ENCODE measurements around the gene P4HA3.

The P4HA3 gene

DNA sequence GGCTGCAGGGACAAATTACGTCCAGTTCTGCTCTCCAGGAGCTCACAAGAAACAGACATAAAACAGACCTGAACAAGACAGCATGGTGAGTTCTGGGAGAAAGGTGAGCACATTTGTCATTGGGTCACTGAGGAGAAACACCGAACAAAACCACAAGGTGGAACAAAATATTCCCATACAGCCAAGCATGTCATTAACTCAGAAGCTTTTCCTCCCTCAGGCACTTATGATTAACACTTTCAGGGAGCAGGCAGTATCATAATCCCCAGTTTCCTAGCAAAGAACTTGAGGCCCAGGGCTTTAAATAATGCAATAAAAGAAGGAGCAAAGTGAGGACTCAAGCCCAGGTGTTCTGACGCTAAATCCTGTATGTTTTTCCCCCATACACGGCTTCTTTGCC, 43.0 kb downstream of the P4HA3 start:
- DNase-seq: no peak

DNA sequence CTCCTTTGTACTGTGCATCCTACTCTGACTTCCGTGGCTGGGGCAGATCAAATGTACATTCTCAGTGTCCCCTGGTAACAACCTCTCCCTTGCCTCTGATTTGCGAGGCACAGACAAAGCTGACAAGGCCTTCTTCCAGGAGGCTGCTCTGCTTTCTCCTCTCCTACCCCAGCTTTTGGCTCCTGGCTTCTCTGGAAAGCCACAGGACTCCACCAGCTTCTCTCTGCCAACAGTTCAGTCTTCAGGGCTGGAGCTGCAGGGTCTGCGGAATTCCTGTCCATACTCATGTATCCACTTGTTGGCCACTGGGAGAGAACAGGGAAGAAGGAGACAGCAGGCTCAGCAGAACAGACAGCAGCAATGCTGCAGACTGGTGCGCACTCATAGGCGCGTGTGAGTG, 44.4 kb downstream of the P4HA3 start:
- no peak for DNase-seq

DNA sequence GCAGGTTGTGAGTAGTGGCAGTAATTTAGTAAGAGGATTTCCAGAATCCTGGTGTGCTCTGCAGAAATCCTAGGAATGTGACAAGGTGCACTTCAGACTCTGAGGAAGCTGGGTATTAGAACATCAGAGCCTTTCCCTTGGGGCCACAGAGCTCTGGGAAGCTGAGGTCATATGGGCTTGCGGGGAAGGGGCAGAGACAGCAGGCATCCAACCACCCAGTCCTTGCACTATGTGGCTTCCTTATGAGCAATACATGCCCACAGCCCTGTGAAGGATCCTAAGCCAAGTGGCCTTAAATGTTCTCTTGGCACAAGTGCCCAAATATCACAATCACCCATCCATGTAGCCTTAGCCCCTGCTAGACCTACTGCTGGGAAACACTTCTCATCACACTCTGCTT, 46.2 kb downstream of the P4HA3 start:
- DNase-seq: no peak

DNA sequence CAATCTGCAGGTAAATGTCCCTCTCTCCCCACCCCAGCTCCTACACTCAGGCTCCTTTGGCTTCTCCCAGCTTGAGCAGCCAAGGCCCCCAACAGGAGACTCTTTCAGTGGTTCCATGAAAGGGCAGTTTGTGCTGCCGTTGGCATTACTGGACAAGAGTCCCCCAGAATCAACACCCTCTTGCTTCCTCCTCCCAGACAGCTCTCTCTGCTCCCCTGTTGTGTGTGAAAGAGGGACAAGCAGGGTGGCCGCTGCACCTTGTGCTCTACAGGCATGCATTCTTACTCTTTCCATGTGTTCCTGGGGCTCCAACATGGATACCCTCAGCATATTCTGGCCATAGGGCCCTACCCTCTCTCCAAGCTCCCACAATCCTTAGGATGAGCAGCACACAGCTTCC, 48.7 kb downstream of the P4HA3 start:
- no peak for DNase-seq

DNA sequence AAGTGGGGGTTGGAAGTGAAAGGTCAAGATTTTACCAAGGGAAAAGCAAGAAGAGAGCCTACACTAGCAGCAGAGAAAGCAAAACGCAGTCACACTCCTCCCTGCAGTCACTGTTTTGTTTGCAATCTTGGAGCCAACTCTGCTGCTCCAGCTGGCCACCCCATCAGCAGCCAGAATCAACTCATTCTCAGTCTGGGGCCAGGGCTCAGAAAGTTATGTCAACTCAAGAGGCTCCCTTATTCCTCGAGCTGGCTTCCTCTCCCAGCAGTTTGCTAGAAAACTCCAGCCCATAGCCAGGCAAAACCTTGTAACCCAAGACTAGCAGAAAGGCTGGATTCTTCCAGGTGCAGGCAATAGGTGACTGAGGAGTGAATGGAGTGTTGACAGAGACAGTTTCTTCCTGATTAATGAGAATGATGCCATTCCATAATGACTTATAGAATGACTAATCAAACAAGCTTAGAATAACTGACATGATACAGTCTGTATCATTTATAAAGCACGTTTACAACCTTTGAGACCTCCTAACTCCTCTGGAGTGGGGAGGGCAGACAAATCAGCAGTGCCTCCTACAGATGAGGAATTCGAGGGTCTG, 53.4 kb downstream of the P4HA3 start:
- peak in 14 of 51 donors; percentile 2 to 42 (median 14) for DNase-seq

DNA sequence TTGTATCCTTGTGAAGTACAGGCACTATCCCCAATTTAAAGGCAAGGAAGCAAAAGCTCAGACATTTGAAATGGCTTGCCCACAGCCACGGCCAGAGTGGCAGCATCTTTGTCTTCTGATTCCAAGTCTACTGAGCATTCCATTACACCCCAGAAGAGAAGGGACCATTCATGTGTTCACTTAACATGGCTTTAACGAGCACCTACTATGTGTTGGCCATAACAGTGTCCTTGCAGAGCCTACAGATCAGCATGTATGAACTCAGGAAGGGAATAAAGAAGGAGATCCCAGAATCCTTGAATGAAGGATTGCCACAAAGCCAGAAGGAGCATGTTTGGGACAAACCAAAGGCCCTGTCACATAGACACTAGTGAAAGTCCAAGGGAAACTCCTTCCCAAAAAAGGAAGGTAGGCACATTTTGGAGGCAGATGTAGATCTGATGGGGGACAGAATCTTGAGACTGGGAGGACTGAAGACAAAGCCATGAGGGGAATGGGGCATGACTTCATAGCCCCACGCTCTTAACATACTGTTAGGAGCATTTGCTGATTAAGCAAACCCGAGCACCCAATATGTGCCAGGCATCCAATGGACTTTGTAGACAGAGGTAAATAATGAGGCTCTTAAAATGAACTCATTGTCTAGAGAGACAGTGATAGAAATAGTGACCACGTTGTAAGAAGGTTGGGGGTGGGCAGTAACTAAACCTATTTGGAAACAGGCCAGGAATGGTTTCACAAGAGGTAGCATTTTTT, 54.9 kb downstream of the P4HA3 start:
- no peak for DNase-seq

DNA sequence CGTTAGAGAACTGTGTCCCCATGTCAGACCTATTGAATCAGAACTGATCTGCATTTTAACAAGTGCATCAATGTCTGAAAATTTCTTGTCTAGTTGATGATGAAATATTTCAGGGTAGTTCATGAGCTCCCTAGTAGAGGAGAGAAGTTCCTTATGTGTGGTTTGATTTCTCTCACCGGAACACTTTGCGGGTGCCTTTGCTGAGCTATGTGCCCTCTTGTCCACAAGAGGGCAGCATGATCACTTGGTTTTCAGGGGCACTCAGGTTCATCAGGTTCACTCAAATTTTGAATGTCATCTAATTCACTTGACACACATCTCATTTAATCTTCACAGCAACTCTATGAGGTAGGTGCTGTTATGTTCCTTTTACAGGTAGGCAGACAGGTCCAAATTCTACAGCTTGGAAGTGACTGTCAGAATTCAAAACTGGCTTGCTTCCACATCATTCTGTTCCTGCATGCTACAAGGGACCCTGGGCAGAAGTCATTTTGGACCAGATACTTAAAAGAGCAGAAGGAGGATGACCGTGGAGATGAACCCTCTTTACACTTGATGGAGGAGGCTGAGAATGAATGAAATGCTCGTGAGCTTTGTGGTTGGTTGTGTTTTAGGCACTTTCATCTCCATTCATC, 55.6 kb downstream of the P4HA3 start:
- DNase-seq: peak in 22 of 51 donors; percentile 4 to 69 (median 16)

DNA sequence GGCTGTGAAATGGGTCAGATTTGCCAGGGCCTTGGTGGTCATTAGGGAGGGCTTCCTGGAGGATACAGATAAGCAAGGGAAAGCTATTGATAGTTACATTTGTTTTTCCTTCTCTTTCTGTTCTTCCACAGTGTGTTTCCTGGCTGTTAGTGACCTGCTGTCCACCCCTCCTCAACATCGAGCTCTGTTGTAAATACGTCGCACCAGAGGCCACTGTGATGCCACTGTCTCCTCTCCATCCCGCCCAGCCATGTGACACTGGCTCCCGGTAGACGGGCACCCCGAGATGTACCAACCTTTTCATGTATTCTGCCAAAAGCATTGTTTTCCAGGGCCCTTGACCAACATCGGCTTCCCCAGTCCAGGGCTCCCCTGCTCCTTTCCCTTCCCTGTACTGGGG, 58.1 kb downstream of the P4HA3 start:
- DNase-seq: no peak

DNA sequence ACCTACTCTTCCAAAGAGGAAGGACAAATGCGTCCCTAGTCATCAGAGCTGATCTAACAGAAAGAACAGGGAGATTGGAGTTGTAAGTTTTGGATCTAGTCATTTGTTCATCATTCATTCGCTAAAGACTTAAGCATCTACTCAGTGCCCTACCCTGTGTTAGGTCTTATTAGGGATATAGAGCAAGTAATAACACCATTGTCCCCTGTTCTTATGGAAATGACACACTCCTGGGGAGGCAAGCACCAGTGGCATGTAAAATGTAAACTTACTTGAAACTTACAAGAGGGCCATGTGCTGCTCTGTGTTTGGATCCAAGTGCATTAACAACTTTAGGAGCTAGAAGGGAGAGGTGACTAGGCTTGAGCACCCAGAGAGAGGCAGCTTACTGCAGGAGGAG, 61.9 kb downstream of the P4HA3 start:
- DNase-seq: no peak

DNA sequence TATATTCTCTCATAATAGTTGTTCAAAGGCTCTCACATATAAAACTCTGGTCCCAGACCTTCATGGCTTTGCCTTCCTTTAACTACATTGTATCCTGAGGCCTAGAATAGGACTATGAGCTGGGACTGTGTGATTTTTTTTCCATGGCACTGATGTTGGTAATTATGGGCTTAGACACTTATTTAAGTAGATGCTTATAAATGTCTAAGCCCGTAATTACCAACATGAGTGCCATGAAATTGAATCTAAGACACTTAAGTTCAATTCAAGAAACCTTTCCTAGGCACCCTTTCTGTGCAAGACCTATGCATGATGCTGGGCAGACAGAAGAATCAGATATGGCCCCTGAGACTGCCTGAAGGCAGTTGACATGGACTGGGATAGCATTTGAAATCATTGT, 63.0 kb downstream of the P4HA3 start:
- DNase-seq: no peak

DNA sequence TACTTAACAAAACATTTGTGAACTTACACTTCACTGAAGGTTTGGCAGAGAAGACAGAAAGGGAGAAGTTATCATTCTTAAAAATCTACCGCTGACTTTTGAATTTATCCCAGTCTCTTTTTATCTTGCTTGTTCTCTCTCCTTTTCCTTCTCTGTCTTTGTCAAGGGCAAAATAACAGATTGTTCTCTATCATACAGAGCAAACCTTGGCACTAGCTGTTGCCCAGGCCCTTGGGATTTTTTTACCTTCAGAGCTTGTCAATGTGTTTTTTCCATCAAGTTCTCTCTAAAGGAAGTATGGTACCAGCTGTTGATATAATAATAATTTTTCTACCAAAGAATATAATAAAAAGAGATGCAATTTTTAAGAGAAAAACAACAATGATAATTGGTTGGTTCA, 73.2 kb downstream of the P4HA3 start:
- DNase-seq: no peak

DNA sequence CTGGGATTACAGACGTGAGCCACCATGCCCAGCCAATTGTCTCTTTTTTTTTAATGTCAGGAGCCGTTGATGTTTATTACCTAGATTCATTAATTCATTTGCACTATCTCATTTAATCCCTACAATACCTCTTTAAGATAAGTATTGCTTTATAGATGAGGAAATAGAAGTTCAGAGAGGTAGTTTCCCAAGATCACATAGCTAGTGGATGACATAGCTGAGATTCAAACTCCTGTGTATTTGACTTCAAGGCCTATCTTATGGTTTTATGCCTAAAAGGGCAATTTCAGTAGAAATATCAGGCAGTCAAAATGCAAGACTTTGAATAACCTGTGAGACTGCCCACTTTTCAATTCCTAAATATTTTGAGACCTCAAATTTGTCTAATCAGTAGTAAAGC, 73.9 kb downstream of the P4HA3 start:
- no peak for DNase-seq

DNA sequence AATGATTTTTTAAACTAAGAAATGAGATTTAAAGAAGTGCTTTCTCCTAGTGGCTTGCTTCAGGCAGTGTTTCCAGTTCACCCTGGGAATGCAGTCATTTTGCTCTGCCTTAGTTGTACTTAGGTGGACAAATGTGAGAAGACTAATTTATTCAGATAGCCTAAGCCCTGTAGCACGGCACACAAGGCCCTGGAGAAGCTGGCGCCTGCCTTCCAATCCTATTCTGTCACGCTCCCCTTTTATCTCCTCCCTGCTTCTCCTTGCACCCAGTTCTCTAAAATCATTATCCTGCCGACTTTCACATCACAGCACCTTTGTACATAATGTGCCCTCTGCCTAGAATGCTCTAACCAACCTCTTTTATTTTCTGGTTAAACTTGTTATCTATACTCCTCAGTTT, 76.3 kb downstream of the P4HA3 start:
- no peak for DNase-seq

DNA sequence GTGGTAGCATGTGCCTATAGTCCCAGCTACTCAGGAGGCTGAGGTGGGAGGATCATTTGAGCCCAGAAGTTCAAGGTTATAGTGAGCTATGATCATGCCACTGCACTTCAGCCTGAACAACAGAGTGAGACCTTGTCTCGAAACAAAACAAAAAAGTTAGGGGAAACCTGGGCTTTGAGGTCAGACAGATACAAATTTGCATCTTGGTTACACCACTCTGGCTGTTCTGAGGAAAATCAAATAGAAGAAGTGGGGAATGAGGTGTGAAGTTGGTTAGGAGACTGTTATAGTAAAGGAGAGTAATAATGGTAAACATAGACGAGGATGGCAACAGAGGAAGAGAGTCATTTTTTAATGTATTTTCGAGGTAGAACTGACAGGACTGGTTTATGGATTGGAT, 77.8 kb downstream of the P4HA3 start:
- no peak for DNase-seq

DNA sequence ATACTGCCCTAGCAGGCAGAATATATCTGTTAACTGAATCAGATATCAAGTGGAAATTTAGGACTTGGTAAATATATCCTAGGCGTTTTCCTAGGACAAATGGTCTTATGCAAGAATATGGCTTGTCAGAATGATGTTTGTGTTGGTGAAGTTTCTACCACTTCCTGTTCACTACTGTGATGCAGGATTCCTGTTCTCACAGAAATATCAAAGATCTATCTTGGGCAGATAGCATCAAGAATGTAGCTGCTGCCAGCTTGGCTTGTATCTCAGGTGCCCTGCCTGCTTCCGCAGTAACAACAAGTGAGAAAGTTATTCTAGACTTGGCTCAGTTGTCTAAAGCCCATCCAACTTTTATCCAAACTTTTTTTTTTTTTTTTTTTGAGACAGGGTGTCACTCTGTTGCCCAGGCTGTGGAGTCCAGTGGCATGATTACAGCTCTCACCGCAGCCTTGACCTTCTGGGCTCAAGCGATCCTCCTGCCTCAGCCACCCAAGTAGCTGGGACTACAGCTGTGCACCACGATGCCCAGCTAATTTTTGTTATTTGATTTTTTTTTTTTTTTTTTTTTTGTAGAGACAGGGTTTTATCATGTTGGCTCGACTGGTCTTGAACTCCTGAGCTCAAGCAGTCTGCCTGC, 79.0 kb downstream of the P4HA3 start:
- DNase-seq: no peak

DNA sequence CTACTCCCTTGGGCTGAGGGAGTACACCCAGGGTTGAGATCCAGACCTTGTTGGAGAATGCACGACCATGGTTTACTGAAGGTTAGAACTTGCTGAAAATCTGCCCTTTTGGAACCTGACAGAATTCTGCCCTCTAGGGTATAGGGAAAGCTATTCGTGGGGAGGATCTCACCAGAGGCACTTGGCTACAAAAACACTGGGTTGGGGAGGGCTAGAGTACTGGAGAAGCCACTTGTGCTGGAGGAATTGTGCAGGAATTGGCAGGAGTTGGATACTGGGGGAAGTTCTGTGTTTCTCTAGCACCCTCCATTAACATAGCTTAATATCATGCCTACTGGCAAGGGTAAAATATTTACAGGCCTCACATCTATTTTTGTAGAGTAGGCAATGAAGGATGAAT, 84.5 kb downstream of the P4HA3 start:
- DNase-seq: no peak

DNA sequence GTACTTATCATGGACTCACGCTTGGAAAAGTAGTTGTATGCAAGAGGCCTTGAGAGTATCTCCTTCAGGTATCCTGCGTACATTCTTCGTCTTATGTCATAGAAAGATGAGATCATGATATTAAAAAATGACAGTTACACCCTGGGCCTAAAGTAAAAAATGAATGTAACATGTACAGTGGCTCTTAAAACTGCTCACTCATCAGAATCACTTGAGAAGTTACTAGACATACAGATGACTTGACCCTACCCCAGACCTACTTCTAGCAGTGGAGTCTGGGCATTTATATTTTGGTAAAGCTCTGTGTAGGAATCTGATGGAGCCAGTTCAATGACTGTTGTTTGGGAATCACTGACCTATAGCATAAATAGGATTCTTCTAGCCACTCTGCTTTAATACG, 85.9 kb downstream of the P4HA3 start:
- no peak for DNase-seq

DNA sequence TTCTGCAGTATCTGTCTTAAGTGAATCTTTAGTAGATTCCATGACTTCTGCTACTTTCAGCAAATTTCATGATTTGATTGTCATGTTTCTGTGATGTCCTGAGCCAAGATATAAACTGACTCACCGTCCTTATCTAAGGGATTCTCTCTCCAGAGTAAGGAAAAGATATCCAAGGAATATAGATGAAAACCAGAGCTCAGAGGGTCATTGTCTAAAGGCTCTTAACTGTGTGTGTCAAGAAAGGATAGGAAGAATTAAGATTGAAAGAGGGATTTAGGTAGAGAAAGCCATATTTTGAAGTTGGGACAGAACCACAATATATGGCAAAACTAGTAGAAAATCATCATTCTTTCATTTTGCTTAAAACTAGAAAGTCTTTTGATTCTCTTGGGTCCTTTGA, 89.6 kb downstream of the P4HA3 start:
- no peak for DNase-seq

DNA sequence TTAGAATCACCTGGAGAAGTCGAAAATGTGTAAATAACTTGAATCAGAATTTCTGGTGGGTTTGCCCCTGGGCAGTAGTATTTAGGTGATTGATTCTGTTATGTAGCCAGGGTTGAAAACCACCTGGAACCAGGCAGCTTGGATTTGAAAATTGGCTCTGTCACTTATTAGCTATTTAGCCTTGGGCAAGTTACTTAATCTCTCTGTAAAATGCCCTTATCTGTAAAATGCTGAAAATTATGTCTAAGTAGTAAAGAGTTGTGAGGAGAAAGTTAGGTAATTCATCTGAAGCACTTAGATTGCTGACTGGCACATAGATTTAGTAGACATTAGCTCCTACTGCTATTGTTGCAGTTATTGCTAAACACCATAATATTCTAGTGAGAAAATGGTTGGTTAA, 91.1 kb downstream of the P4HA3 start:
- DNase-seq: no peak

All from hypothalamus (tissue), 51 donors.